Astrocyte (in vitro differentiated cells and primary cell): ENCODE results near the gene CNNM2. TPM values are rescaled to one million over a fixed set of nuclear protein-coding genes. Genes with fewer than 3 reads are reported as not detected.

ENCODE experiments used
- DNase-seq: peaks from one replicate; pipeline ENCODE4 v3.0.0-alpha.2; 2010; ENCODE audit warnings: low read depth
- FAIRE-seq: peaks from 2 replicates; lab custom pipeline; 2011; peaks lifted over from hg19 to GRCh38; lab: Jason Lieb, UNC
- H2AFZ ChIP-seq: 2 replicates; pipeline ENCODE4 v1.6.0; 2012; ENCODE audit warnings: low read depth, low read length, inconsistent platforms
- H3K27ac ChIP-seq: 2 replicates; pipeline ENCODE4 v1.5.1; 2011; ENCODE audit warnings: low read depth, low read length, inconsistent platforms
- H3K27me3 ChIP-seq: 2 replicates; pipeline ENCODE4 v1.6.0; 2011; ENCODE audit warnings: low read length, inconsistent platforms; ENCODE audit not compliant: insufficient read depth
- H3K36me3 ChIP-seq: 2 replicates; pipeline ENCODE4 v1.5.1; 2011; ENCODE audit warnings: low read length, inconsistent platforms; ENCODE audit not compliant: insufficient read depth
- H3K4me1 ChIP-seq: 2 replicates; pipeline ENCODE4 v1.5.1; 2011; ENCODE audit warnings: low read length, inconsistent platforms; ENCODE audit not compliant: insufficient read depth
- H3K4me2 ChIP-seq: 2 replicates; pipeline ENCODE4 v1.6.0; 2012; ENCODE audit warnings: low read length, inconsistent platforms
- H3K4me3 ChIP-seq: 2 replicates; pipeline ENCODE4 v1.5.1; 2011; ENCODE audit warnings: low read depth, mild to moderate bottlenecking, low read length, inconsistent platforms; ENCODE audit not compliant: insufficient read depth
- H3K79me2 ChIP-seq: 2 replicates; pipeline ENCODE4 v1.6.0; 2012; ENCODE audit warnings: mild to moderate bottlenecking, low read length, inconsistent platforms; ENCODE audit not compliant: insufficient read depth
- H3K9ac ChIP-seq: 2 replicates; pipeline ENCODE4 v1.6.0; 2012; ENCODE audit warnings: mild to moderate bottlenecking, low read length, inconsistent platforms
- H3K9me3 ChIP-seq: 2 replicates; pipeline ENCODE4 v1.5.1; 2012; ENCODE audit warnings: low read depth, mild to moderate bottlenecking, low read length, inconsistent platforms; ENCODE audit not compliant: insufficient read depth
- H4K20me1 ChIP-seq: 2 replicates; pipeline ENCODE4 v1.6.0; 2012; ENCODE audit warnings: low read length, inconsistent platforms; ENCODE audit not compliant: insufficient read depth
- H3K27ac Mint-ChIP-seq: one replicate; pipeline ENCODE4 v1.8.0; 2021; ENCODE audit warnings: mild to moderate bottlenecking, mixed read lengths; ENCODE audit not compliant: unreplicated experiment
- H3K27me3 Mint-ChIP-seq: one replicate; pipeline ENCODE4 v1.8.0; 2021; ENCODE audit warnings: low read depth, mixed read lengths; ENCODE audit not compliant: unreplicated experiment
- H3K36me3 Mint-ChIP-seq: one replicate; pipeline ENCODE4 v1.8.0; 2021; ENCODE audit warnings: low read depth, mixed read lengths; ENCODE audit not compliant: unreplicated experiment
- H3K4me1 Mint-ChIP-seq: one replicate; pipeline ENCODE4 v1.8.0; 2021; ENCODE audit warnings: low read depth, mixed read lengths; ENCODE audit not compliant: unreplicated experiment
- H3K4me3 Mint-ChIP-seq: one replicate; pipeline ENCODE4 v1.8.0; 2021; ENCODE audit warnings: mild to moderate bottlenecking, moderate library complexity, mixed read lengths; ENCODE audit not compliant: unreplicated experiment
- H3K9me3 Mint-ChIP-seq: one replicate; pipeline ENCODE4 v1.8.0; 2021; ENCODE audit warnings: mild to moderate bottlenecking, mixed read lengths; ENCODE audit not compliant: unreplicated experiment
- CTCF ChIP-seq: IDR thresholded peaks from 2 replicates; pipeline ENCODE4 v1.5.1; 2011; ENCODE audit warnings: low read depth, mild to moderate bottlenecking, inconsistent platforms, low read length, moderate library complexity; ENCODE audit not compliant: insufficient read depth
- EZH2 ChIP-seq: IDR thresholded peaks from 2 replicates; pipeline ENCODE4 v1.6.1; 2012; ENCODE audit warnings: mild to moderate bottlenecking, low read length, inconsistent platforms; ENCODE audit not compliant: insufficient read depth
- total RNA-seq: library from RNA; stranded (reverse); gene quantifications from 2 replicates; pipeline ENCODE4 v1.2.1, GENCODE V29; 2021

The CNNM2 gene
- total RNA-seq, 1 donor from 2014 or later, result 9.9 TPM

- no peaks in the 10 kb centered on the region for H3K4me1 Mint-ChIP-seq
- H3K9me3 ChIP-seq, result no peaks in the 10 kb centered on the region
- no peak overlapping the region for H3K9ac ChIP-seq
- H3K4me3 ChIP-seq, result no peak overlapping the region
- H3K27me3 ChIP-seq, result no peaks in the 10 kb centered on the region
- no peaks in the 10 kb centered on the region for H3K36me3 ChIP-seq
- H2AFZ ChIP-seq, result no peak overlapping the region
- peaks cover 31% of the 10 kb centered on the region for H3K36me3 Mint-ChIP-seq
- DNase-seq (no peak), FAIRE-seq (no peak)
- H3K4me2 ChIP-seq, result no peak overlapping the region
- H3K9me3 Mint-ChIP-seq, result no peaks in the 10 kb centered on the region
- no peak overlapping the region for H3K27ac Mint-ChIP-seq
- no peaks in the 10 kb centered on the region for H4K20me1 ChIP-seq
- H3K27ac ChIP-seq, result no peak overlapping the region
- H3K4me1 ChIP-seq, result no peaks in the 10 kb centered on the region
- no peaks in the 10 kb centered on the region for H3K27me3 Mint-ChIP-seq
- TF ChIP-seq CTCF (no peak), EZH2 (no peak)
- no peaks in the 10 kb centered on the region for H3K79me2 ChIP-seq
- no peak overlapping the region for H3K4me3 Mint-ChIP-seq
Observed at GRCh38 chr10:103079946-103080345, 161.9 kb downstream of the CNNM2 start.

GRCh38 chr10:103080891-103081581, 162.9 kb downstream of the CNNM2 start:
- Histone ChIP-seq H3K9ac (no peak overlapping the region), H4K20me1 (no peaks in the 10 kb centered on the region), H3K79me2 (no peaks in the 10 kb centered on the region), H3K27ac (no peak overlapping the region), H3K4me3 (no peak overlapping the region), H3K27me3 (no peaks in the 10 kb centered on the region), H3K4me2 (no peak overlapping the region), H2AFZ (no peak overlapping the region), H3K9me3 (no peaks in the 10 kb centered on the region), H3K4me1 (no peaks in the 10 kb centered on the region), H3K36me3 (peaks cover 11% of the 10 kb centered on the region)
- H3K4me3 Mint-ChIP-seq, result no peak overlapping the region
- H3K4me1 Mint-ChIP-seq, result no peaks in the 10 kb centered on the region
- H3K36me3 Mint-ChIP-seq, result peaks cover 32% of the 10 kb centered on the region
- no peaks in the 10 kb centered on the region for H3K9me3 Mint-ChIP-seq
- no peaks in the 10 kb centered on the region for H3K27me3 Mint-ChIP-seq
- H3K27ac Mint-ChIP-seq, result no peak overlapping the region
- DNase-seq (no peak), FAIRE-seq (no peak)
- no peak for TF ChIP-seq CTCF

- no peak overlapping the region for H3K27ac Mint-ChIP-seq
- FAIRE-seq, result no peak
Observed at GRCh38 chr10:103082683-103083082, 164.6 kb downstream of the CNNM2 start.

More at GRCh38 chr10:103082683-103083082, 164.6 kb downstream of the CNNM2 start:
- no peak overlapping the region for H3K27ac ChIP-seq
- Mint-ChIP-seq H3K4me3 (no peak overlapping the region), H3K36me3 (peaks cover 24% of the 10 kb centered on the region), H3K4me1 (no peaks in the 10 kb centered on the region), H3K9me3 (no peaks in the 10 kb centered on the region), H3K27me3 (no peaks in the 10 kb centered on the region)
- H3K4me2 ChIP-seq, result no peak overlapping the region
- no peaks in the 10 kb centered on the region for H3K27me3 ChIP-seq
- TF ChIP-seq CTCF (no peak), EZH2 (no peak)
- H3K9ac ChIP-seq, result no peak overlapping the region
- H3K4me1 ChIP-seq, result no peaks in the 10 kb centered on the region
- no peak overlapping the region for H2AFZ ChIP-seq
- no peak overlapping the region for H3K4me3 ChIP-seq
- H4K20me1 ChIP-seq, result no peaks in the 10 kb centered on the region
- no peaks in the 10 kb centered on the region for H3K79me2 ChIP-seq
- DNase-seq, result no peak
- H3K9me3 ChIP-seq, result no peaks in the 10 kb centered on the region
- peaks cover 14% of the 10 kb centered on the region for H3K36me3 ChIP-seq
